ENCODE data around the gene MARK1. TPM values are rescaled to one million over a fixed set of nuclear protein-coding genes. Genes with fewer than 3 reads are reported as not detected.
A peak's percentile ranks its signal among the peaks of the same experiment; 100 is the strongest.

MARK1 gene
- total and polyA plus RNA-seq, 2 experiments from 2014 or later, result 11.1 to 13.6 TPM

GRCh38 chr1:220703305-220703704, 175.4 kb downstream of the MARK1 start (continued):
- TF ChIP-seq ZNF462 (CRISPR knock-in tag; IDR thresholded peaks at IDR 0.05) (no peak), REST (IDR thresholded peaks at IDR 0.05; ENCODE audit: unreplicated experiment) (no peak), CREB1 (CRISPR knock-in tag; IDR thresholded peaks at IDR 0.05; ENCODE audit: low read depth) (no peak)

- Mint-ChIP-seq H3K4me1 (peaks cover 32% of the 10 kb centered on the region), H3K27me3 (ENCODE audit: insufficient read depth, low read depth, poor library complexity) (peaks cover 4% of the 10 kb centered on the region), H3K9me3 (no peaks in the 10 kb centered on the region), H3K4me3 (no peak overlapping the region), H3K36me3 (ENCODE audit: low read depth) (no peaks in the 10 kb centered on the region), H3K27ac (no peak overlapping the region)
- no peak for TF ChIP-seq EZH2 (IDR thresholded peaks at IDR 0.05; ENCODE audit: low read depth, unreplicated experiment)
- TF ChIP-seq STAT1 (IDR thresholded peaks at IDR 0.05; ENCODE audit: unreplicated experiment), result no peak
- TF ChIP-seq REST (IDR thresholded peaks at IDR 0.05; ENCODE audit: unreplicated experiment), result no peak
- TF ChIP-seq JUNB (IDR thresholded peaks at IDR 0.05; ENCODE audit: unreplicated experiment), result no peak
- no peak for TF ChIP-seq CREB1 (CRISPR knock-in tag; IDR thresholded peaks at IDR 0.05; ENCODE audit: low read depth)
- no peak for TF ChIP-seq ETS1 (IDR thresholded peaks at IDR 0.05)
- TF ChIP-seq NANOG (IDR thresholded peaks at IDR 0.05; ENCODE audit: borderline replicate concordance), result no peak
- no peak for TF ChIP-seq EZH2phosphoT487 (IDR thresholded peaks at IDR 0.05; ENCODE audit: unreplicated experiment)
- no peak for TF ChIP-seq ZNF114 (CRISPR knock-in tag; IDR thresholded peaks at IDR 0.05)
- H3K4me1 ChIP-seq (ENCODE audit: insufficient read depth), result 0 out of 2 replicates have a peak, but pooled peaks cover 10% of the 10 kb centered on the region
- DNase-seq (ENCODE audit: low spot score), result no peak
- no peak for ATAC-seq
- no peaks in the 10 kb centered on the region for H3F3A ChIP-seq (replicated peaks; ENCODE audit: low read depth)
- no peaks in the 10 kb centered on the region for H4K20me1 ChIP-seq (replicated peaks; ENCODE audit: insufficient read depth)
- no peaks in the 10 kb centered on the region for H3K79me2 ChIP-seq (replicated peaks; ENCODE audit: insufficient read depth)
- H2AFZ ChIP-seq, result peak overlapping the region; percentile 81; the same call in 1 of the 2 replicates
- H3K4me2 ChIP-seq, result no peak overlapping the region
- no peaks in the 10 kb centered on the region for H3K27me3 ChIP-seq (ENCODE audit: insufficient read depth)
- 0 out of 2 replicates have a peak, but pooled peaks cover 3% of the 10 kb centered on the region for H3K9me2 ChIP-seq (ENCODE audit: insufficient read depth)
- no peak overlapping the region for H3K4me3 ChIP-seq
- H3K27ac ChIP-seq (ENCODE audit: low read depth), result no peak overlapping the region
- H3K36me3 ChIP-seq (ENCODE audit: insufficient read depth), result no peaks in the 10 kb centered on the region
These were observed 177.8 kb downstream of the MARK1 start for GRCh38 chr1:220705782-220706181.
